H9 (cell line): ENCODE results near the gene DGCR2. TPM values are rescaled to one million over a fixed set of nuclear protein-coding genes. Genes with fewer than 3 reads are reported as not detected.

Experiments used
- DNase-seq: peaks from one replicate; pipeline ENCODE4 v3.0.0-alpha.2; 2017
- H2AFZ ChIP-seq: one replicate; pipeline ENCODE4 v1.6.1; 2013; ENCODE audit warnings: mild to moderate bottlenecking, low read length, control low read depth, moderate library complexity
- H2AK5ac ChIP-seq: 2 replicates; pipeline ENCODE4 v1.6.1; 2013; ENCODE audit warnings: low read length, control low read depth, mixed read lengths; ENCODE audit not compliant: insufficient read length
- H2BK120ac ChIP-seq: one replicate; pipeline ENCODE4 v1.6.1; 2013; ENCODE audit warnings: low read depth, mild to moderate bottlenecking, low read length, control low read depth, inconsistent platforms; ENCODE audit not compliant: poor library complexity, severe bottlenecking
- H2BK12ac ChIP-seq: 2 replicates; pipeline ENCODE4 v1.6.1; 2013; ENCODE audit warnings: low read length, control low read depth, mixed read lengths, low read depth; ENCODE audit not compliant: insufficient read length
- H2BK15ac ChIP-seq: 2 replicates; pipeline ENCODE4 v1.6.1; 2013; ENCODE audit warnings: low read depth, low read length, control low read depth
- H2BK20ac ChIP-seq: one replicate; pipeline ENCODE4 v1.6.1; 2013; ENCODE audit warnings: low read depth, mild to moderate bottlenecking, low read length, control low read depth, inconsistent platforms; ENCODE audit not compliant: poor library complexity, severe bottlenecking
- H2BK5ac ChIP-seq: 2 replicates; pipeline ENCODE4 v1.6.1; 2013; ENCODE audit warnings: low read length, control low read depth, mixed read lengths; ENCODE audit not compliant: insufficient read length
- H3K14ac ChIP-seq: 2 replicates; pipeline ENCODE4 v1.6.1; 2013; ENCODE audit warnings: low read length, control low read depth; ENCODE audit not compliant: insufficient read depth
- H3K18ac ChIP-seq: 2 replicates; pipeline ENCODE4 v1.6.1; 2013; ENCODE audit warnings: low read depth, mild to moderate bottlenecking, mixed read lengths, low read length, control low read depth; ENCODE audit not compliant: insufficient read length
- H3K23ac ChIP-seq: 2 replicates; pipeline ENCODE4 v1.6.1; 2013; ENCODE audit warnings: low read length, control low read depth, mixed read lengths, low read depth; ENCODE audit not compliant: insufficient read length
- H3K23me2 ChIP-seq: 2 replicates; pipeline ENCODE4 v1.6.1; 2013; ENCODE audit warnings: low read depth, mild to moderate bottlenecking, mixed read lengths, low read length, control low read depth; ENCODE audit not compliant: insufficient read length, poor library complexity, severe bottlenecking
- H3K27ac ChIP-seq: 2 replicates; pipeline ENCODE4 v1.5.1; 2013; ENCODE audit warnings: low read length, control low read depth, mixed read lengths, low read depth; ENCODE audit not compliant: insufficient read length
- H3K27me3 ChIP-seq: 2 replicates; pipeline ENCODE4 v1.6.1; 2013; ENCODE audit warnings: low read length, control low read depth, inconsistent platforms; ENCODE audit not compliant: insufficient read depth
- H3K4ac ChIP-seq: 2 replicates; pipeline ENCODE4 v1.6.1; 2013; ENCODE audit warnings: low read depth, mild to moderate bottlenecking, control low read depth, inconsistent platforms, low read length, moderate library complexity
- H3K4me1 ChIP-seq: 2 replicates; pipeline ENCODE4 v1.6.1; 2013; ENCODE audit warnings: low read length, control low read depth, inconsistent platforms; ENCODE audit not compliant: insufficient read depth
- H3K4me2 ChIP-seq: 2 replicates; pipeline ENCODE4 v1.6.1; 2013; ENCODE audit warnings: low read length, control low read depth, mixed read lengths; ENCODE audit not compliant: insufficient read length, insufficient read depth
- H3K56ac ChIP-seq: 2 replicates; pipeline ENCODE4 v1.6.1; 2013; ENCODE audit warnings: low read depth, mild to moderate bottlenecking, mixed read lengths, low read length, control low read depth; ENCODE audit not compliant: insufficient read length
- H3K79me1 ChIP-seq: 2 replicates; pipeline ENCODE4 v1.6.1; 2013; ENCODE audit warnings: low read depth, mild to moderate bottlenecking, moderate library complexity, low read length, control low read depth, inconsistent platforms; ENCODE audit not compliant: insufficient read depth, poor library complexity, severe bottlenecking
- H3K79me2 ChIP-seq: 2 replicates; pipeline ENCODE4 v1.6.1; 2013; ENCODE audit warnings: low read length, control low read depth, inconsistent platforms; ENCODE audit not compliant: insufficient read depth
- H3K9ac ChIP-seq: 2 replicates; pipeline ENCODE4 v1.6.1; 2013; ENCODE audit warnings: low read length, control low read depth, mixed read lengths; ENCODE audit not compliant: insufficient read length; ENCODE audit errors: extremely low read depth
- H3K9me3 ChIP-seq: one replicate; pipeline ENCODE4 v1.6.1; 2013; ENCODE audit warnings: low read depth, low read length, inconsistent platforms; ENCODE audit not compliant: control insufficient read depth
- H3T11ph ChIP-seq: one replicate; pipeline ENCODE4 v1.6.1; 2013; ENCODE audit warnings: mild to moderate bottlenecking, low read length, control low read depth, inconsistent platforms
- H4K20me1 ChIP-seq: one replicate; pipeline ENCODE4 v1.6.1; 2013; ENCODE audit not compliant: control insufficient read depth, insufficient read length, insufficient read depth
- H4K5ac ChIP-seq: 2 replicates; pipeline ENCODE4 v1.6.1; 2013; ENCODE audit warnings: low read depth, mild to moderate bottlenecking, mixed read lengths, low read length, control low read depth; ENCODE audit not compliant: insufficient read length
- H4K8ac ChIP-seq: replicated peaks from 2 replicates; pipeline ENCODE4 v1.6.1; 2013; ENCODE audit warnings: low read length, control low read depth, mixed read lengths, low read depth; ENCODE audit not compliant: insufficient read length
- H4K91ac ChIP-seq: 2 replicates; pipeline ENCODE4 v1.6.1; 2013; ENCODE audit warnings: low read depth, mild to moderate bottlenecking, moderate library complexity, mixed read lengths, low read length, control low read depth; ENCODE audit not compliant: insufficient read length
- H3K27ac Mint-ChIP-seq, 3 experiments: 2 replicates in 2 of 3; 3 replicates in 1 of 3; pipeline ENCODE4 v1.8.0; 2020 to 2021; ENCODE audit warnings: mixed read lengths in 3 of 3, mild to moderate bottlenecking in 1 of 3, moderate library complexity in 1 of 3
- H3K27me3 Mint-ChIP-seq: 2 replicates; pipeline ENCODE4 v1.8.0; 2021; ENCODE audit warnings: low read depth, mild to moderate bottlenecking, moderate library complexity, mixed read lengths
- H3K36me3 Mint-ChIP-seq, 3 experiments: 2 replicates in 2 of 3; 3 replicates in 1 of 3; pipeline ENCODE4 v1.8.0; 2020 to 2021; ENCODE audit warnings: low read depth in 3 of 3, mixed read lengths in 3 of 3; ENCODE audit not compliant: insufficient read depth in 1 of 3
- H3K4me1 Mint-ChIP-seq, 2 experiments: 2 replicates each; pipeline ENCODE4 v1.8.0; 2020; ENCODE audit warnings: mixed read lengths in 2 of 2
- H3K4me3 Mint-ChIP-seq, 2 experiments: 2 replicates in 1 of 2; 3 replicates in 1 of 2; pipeline ENCODE4 v1.8.0; 2020 to 2021; ENCODE audit warnings: mild to moderate bottlenecking in 2 of 2, mixed read lengths in 2 of 2, moderate library complexity in 1 of 2
- H3K9me3 Mint-ChIP-seq, 2 experiments: 2 replicates in 1 of 2; 3 replicates in 1 of 2; pipeline ENCODE4 v1.8.0; 2020; ENCODE audit warnings: mild to moderate bottlenecking in 2 of 2, mixed read lengths in 2 of 2, moderate library complexity in 1 of 2
- WGBS: extraction: QIAGEN DNeasy Blood & Tissue Kit; methylation state at CpG from one replicate; pipeline ENCODE4 v1.1.7; 2013; ENCODE audit warnings: missing lambda C conversion rate, low lambda C conversion rate, mixed read lengths; ENCODE audit not compliant: insufficient read length; ENCODE audit errors: extremely low coverage; 5-methylcytosine and 5-hydroxymethylcytosine counted together
- total RNA-seq: library from RNA; stranded (reverse); gene quantifications from 2 replicates; pipeline ENCODE4 v1.2.1, GENCODE V29; 2021
- TF ChIP-seq, protein P1 (sequence below): fragments of 200-600 bp; sonication (generic); conservative IDR thresholded peaks from 3 replicates; pipeline ENCODE4 v1.8.0; 2021; ENCODE audit warnings: antibody characterized with exemption, mild to moderate bottlenecking

Gene DGCR2
- total RNA-seq, 1 experiment from 2014 or later = 47.2 TPM

DNA sequence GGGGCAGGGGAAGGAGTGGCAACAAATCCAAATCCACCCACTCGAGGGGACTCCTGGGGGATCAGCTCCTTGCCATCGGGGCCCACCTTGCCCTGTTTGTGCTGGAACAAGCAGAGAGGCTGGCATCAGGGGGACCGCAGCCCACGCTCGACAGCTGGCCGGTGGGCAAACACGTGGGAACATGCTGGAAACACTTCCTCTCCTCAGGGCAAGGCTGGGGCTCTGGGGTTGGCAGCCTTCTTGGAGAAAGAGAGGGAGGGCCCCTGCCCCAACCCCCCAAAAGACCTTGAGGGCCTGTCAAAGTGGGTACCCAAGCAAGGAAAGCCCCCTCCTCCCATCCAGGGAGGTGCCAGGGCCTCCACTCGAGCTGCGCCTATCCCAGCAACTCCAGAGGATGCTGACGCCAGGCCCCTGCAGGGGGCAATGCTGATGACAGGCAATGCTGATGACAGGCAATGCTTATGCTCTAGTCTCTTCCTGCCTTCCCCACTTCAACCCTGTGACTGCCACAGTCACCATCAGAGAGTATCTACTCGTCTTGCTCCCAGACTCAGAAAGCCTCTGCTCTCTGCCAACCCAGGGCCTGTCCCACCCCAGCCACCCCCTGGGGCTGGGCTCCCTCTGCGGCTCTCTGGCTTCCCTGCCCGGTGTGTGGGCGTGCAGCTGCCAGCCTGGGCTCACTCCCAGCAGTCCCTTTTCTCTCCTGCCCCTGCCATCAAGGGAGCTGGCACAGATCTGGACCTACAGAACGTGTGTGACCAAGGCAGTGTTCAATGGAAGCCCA is 16.2 kb upstream of the DGCR2 start:
- Histone ChIP-seq H4K20me1 (no peaks in the 10 kb centered on the region), H3T11ph (no peak overlapping the region), H3K23ac (no peak overlapping the region), H4K5ac (no peak overlapping the region), H3K9ac (no peak overlapping the region), H3K79me1 (no peaks in the 10 kb centered on the region), H3K23me2 (no peaks in the 10 kb centered on the region), H3K14ac (no peak overlapping the region), H2BK20ac (no peak overlapping the region), H2BK120ac (no peak overlapping the region), H2BK5ac (no peak overlapping the region), H3K27ac (no peak overlapping the region), H2AFZ (no peak overlapping the region), H2BK12ac (no peak overlapping the region), H3K4me2 (no peak overlapping the region), H2AK5ac (no peak overlapping the region), H4K8ac (no peak overlapping the region), H3K4ac (no peak overlapping the region), H3K18ac (no peak overlapping the region), H3K79me2 (no peaks in the 10 kb centered on the region), H2BK15ac (no peak overlapping the region), H3K9me3 (no peaks in the 10 kb centered on the region), H4K91ac (no peak overlapping the region), H3K27me3 (no peaks in the 10 kb centered on the region), H3K4me1 (no peaks in the 10 kb centered on the region), H3K56ac (no peak overlapping the region)
- Mint-ChIP-seq H3K27ac (no peak overlapping the region; a peak in 1 of 7 replicates), H3K4me3 (no peak overlapping the region), H3K9me3 (no peaks in the 10 kb centered on the region), H3K36me3 (peaks cover 29 to 76% (median 67%) of the 10 kb centered on the region in 3 experiments), H3K4me1 (0 out of 4 replicates have a peak, but pooled peaks cover 0 to 2% of the 10 kb centered on the region in 2 experiments), H3K27me3 (no peaks in the 10 kb centered on the region)
- WGBS = no CpG with 5 or more reads among the region's 15 CpGs
- TF ChIP-seq, protein P1, sequence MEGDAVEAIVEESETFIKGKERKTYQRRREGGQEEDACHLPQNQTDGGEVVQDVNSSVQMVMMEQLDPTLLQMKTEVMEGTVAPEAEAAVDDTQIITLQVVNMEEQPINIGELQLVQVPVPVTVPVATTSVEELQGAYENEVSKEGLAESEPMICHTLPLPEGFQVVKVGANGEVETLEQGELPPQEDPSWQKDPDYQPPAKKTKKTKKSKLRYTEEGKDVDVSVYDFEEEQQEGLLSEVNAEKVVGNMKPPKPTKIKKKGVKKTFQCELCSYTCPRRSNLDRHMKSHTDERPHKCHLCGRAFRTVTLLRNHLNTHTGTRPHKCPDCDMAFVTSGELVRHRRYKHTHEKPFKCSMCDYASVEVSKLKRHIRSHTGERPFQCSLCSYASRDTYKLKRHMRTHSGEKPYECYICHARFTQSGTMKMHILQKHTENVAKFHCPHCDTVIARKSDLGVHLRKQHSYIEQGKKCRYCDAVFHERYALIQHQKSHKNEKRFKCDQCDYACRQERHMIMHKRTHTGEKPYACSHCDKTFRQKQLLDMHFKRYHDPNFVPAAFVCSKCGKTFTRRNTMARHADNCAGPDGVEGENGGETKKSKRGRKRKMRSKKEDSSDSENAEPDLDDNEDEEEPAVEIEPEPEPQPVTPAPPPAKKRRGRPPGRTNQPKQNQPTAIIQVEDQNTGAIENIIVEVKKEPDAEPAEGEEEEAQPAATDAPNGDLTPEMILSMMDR = no peak
- no peak for DNase-seq
